ENCODE results near the gene DLGAP1.

Gene DLGAP1

GRCh38 chr18:3645384-3646156 is 809.5 kb downstream of the DLGAP1 start:
- DNase-seq (ENCODE audit: low spot score), result no peak

DNA sequence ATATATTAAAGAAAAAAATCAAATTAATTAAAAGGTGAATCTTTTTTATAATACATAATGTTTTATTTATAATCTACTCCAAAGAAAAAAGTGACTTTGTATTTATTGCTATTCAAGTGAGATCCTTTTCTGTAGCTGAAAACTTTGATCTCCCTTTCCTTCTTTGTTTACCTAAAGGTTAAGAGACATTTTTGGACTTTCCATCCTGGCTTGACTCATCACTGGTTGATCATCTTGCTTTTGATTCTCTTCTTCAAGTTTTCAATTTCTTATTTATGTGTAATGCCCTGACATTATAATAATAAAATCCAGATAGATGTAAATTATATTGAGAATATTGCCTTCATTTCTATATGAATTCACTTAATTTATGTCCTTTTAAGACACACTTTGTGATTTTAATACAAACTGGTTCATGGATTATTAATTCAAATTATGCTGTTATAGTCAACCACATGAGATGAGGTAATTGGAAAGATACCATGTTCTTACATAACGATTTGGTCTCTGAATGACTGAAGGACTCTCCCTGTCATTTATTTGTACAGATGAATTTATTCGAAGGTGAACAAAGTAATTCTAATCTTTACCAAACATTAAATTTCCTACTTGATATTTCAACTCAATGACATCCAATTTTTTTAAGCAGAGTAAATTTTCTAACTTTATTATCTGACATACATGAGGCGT is 820.7 kb downstream of the DLGAP1 start:
- no peak for DNase-seq (ENCODE audit: low spot score)

- no peak for DNase-seq (ENCODE audit: low spot score)
Measured at GRCh38 chr18:3631887-3632286, 823.2 kb downstream of the DLGAP1 start.

DNA sequence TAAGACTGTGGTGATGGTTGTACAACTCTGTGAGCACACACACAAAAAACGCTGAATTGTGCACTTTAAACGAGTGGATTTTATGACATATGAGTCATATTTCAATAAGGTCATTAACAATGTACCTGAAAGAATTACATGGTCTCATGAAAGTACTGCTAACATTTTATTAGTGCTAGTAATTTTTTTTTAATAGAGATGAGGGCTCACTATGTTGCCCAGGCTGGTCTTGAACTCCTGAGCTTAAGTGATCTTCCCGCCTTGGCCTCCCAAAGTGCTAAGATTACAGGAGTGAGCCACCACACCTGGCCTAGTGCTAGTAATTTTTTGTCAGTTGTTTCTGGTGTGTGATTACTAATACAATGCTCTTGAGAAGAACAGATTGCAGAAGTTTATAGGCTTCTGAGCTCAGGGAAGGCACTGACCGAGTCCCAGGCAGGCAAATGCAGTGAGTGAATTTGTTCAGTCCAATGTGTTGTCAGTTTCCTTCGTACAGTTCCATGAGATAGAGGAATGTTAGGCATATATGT is 828.1 kb downstream of the DLGAP1 start:
- no peak for DNase-seq (ENCODE audit: low spot score)

DNA sequence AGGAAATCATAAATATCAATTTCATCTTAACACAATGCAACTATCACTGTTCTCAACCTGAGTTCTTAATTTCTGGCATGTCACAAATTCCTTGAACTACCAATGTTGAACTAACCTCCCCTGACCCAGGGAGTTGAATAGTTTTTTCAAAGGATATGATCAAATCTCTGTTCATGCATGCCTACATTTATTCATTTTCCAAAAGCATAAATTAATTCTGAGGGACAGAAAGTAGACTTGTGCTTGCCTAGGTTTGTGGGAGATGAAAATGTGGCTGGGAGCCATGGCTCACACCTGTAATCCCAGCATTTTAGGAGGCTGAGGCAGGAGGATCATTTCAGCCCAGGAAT is 829.4 kb downstream of the DLGAP1 start:
- DNase-seq (ENCODE audit: low spot score), result no peak

- no peak for DNase-seq (ENCODE audit: low spot score)
Measured at GRCh38 chr18:3624935-3625741, 830.0 kb downstream of the DLGAP1 start.

GRCh38 chr18:3624546-3624934 is 830.6 kb downstream of the DLGAP1 start:
- no peak for DNase-seq (ENCODE audit: low spot score)

GRCh38 chr18:3623769-3624545 is 831.1 kb downstream of the DLGAP1 start:
- DNase-seq (ENCODE audit: low spot score), result peak; percentile 56

DNA sequence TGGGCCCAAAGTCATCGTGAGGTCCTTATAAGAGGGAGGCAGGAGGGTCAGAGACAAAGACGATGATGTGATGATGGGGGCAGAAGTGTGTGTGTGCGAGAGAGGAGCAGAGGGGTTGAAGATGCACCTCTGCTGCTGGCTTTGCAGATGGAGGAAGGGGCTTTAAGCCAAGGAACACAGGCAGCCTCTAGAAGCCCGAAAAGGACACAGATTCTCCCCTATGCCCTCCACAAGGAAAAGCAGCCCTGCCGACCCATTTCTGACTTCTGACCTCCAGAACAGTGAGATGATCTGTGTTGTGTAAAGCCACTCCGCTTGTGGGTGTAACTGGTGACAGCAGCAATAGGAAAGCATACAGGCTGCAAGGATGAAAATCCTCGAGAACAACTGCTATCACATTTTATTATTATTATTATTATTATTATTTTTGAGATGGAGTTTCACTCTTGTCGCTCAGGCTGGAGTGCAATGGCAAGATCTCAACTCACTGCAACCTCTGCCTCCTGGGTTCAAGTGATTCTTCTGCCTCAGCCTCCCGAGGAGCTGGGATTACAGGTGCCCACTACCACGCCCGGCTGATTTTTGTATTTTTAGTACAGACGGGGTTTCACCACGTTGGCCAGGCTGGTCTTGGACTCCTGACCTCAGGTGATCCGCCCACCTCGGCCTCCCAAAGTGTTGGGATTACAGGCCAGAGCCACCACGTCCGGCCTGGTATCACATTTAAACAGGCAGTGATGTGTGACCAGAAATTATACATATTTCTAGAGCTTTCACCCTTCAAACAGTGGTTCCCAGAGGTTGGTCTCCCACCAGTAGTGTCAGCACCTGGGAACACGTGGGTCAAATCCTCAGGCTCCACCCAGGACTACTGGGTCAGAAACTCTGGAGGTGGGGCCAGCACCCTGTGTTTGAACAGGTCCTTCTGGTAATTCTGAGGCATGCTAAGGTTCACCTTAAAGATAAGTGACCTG is 834.7 kb downstream of the DLGAP1 start:
- DNase-seq (ENCODE audit: low spot score), result no peak

DNA sequence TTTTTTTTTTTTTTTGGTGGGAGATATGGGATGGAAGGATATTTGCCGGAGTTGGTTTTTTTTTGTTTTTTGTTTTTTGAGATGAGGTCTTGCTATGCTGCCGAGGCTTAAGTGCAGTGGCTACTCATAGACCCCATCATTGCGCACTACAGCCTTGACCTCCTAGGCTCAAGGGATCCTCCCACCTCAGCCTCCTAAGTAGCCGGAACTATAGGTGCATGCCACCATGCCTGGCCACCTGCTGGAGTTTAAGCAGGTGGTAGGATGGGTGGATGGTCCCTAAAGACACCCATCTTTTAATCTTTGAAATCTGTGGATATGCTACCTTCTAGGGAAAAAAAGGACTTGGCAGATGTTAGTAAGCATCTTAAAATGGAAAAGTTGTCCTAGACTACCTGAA is 835.4 kb downstream of the DLGAP1 start:
- DNase-seq (ENCODE audit: low spot score), result no peak

- no peak for DNase-seq (ENCODE audit: low spot score)
Measured at GRCh38 chr18:3619222-3619621, 835.9 kb downstream of the DLGAP1 start.

- no peak for DNase-seq (ENCODE audit: low spot score)
Measured at GRCh38 chr18:3616744-3617143, 838.4 kb downstream of the DLGAP1 start.

GRCh38 chr18:3616142-3616541 is 839.0 kb downstream of the DLGAP1 start:
- DNase-seq (ENCODE audit: low spot score), result no peak

- DNase-seq (ENCODE audit: low spot score), result no peak
Measured at GRCh38 chr18:3615374-3615985, 839.6 kb downstream of the DLGAP1 start.

DNA sequence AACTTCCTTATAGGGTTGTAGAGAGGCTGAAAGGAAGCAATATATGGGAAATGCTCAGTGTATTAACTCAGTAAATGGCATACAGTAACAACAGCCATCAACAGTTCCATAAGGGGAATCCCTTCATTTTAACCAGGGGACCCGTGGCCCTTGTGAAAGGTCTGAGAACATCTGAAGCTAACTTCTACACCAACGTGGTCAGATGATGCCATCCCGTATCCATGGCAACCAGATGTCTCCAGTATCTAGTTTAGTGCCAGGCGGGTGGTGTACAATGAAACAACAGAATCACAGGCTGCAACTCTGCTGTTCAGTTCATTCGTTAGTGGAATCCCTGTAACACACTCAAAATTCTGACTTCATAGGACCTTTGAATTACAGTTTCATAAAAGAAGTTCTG is 842.8 kb downstream of the DLGAP1 start:
- no peak for DNase-seq (ENCODE audit: low spot score)

GRCh38 chr18:3611313-3612090 is 843.6 kb downstream of the DLGAP1 start:
- no peak for DNase-seq (ENCODE audit: low spot score)

GRCh38 chr18:3610813-3611212 is 844.3 kb downstream of the DLGAP1 start:
- no peak for DNase-seq (ENCODE audit: low spot score)

DNA sequence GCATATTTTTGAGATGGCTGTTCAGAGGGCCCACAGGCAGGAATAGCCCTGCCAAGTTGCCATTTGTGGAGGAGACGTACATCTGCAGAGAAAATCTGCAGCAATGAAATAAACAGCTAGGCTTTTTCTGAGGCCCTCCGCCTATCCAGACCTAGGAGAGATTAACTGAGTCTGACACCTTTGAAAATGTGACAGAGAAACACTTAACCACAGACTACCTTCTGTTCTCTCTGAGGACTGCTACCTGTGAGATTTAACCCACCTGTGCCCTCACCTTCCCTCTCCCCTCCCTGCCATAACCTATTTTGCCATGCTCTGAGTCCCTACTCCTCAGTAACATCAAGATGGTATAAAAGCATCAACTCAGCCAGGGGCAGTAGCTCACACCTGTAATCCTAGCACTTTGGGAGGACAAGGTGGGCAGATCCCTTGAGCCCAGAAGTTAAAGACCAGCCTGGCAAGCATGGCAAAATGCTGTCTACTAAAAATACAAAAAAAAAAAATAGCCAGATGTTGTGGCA is 844.9 kb downstream of the DLGAP1 start:
- DNase-seq (ENCODE audit: low spot score), result no peak

DNA sequence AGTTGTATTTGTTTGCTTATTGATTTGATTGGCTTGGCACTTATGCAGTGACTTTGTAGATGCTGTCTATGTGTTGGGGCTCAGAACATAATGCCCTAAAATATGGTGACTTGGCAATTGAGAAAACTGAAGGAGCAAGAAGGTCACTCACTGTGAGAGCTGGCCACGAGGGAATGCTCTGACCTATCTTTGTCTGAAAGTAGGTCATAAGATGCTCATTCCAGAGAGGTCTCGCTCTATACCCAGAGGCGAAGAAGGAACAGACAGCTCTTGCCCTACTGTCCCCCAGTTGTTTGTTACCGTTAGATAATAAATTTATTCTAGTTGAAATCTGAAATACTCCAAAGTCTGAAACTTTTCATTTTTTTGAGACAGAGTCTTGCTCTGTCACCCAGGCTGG is 846.6 kb downstream of the DLGAP1 start:
- no peak for DNase-seq (ENCODE audit: low spot score)
